ENCODE measurements around the gene YBEY.

DNA sequence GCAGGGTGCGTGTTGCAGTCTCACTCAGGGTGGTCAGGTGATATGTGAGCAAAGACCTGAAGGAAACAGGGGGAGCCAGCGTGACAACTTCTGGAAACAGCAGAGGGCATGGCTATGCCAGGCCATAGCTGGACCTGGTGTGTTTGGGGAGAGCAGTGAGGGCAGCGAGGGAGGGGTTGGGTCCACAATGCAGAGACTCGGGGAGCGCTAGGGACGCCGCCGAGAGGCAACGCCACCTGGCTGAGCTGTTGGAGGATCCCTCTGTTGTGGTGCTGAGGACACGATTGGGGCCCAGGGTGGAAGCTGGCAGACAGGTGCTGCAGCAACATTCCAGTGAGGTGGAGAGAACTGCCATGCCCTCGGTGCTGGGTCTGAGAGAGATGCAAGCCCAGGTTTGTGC is 31.0 kb upstream of the YBEY start:
- no peak for TF ChIP-seq CTCF (IDR thresholded peaks at IDR 0.05)
- TF ChIP-seq EP300 (IDR thresholded peaks at IDR 0.05): no peak

Measured in ovary (tissue), 3 donors.